Measurements from ENCODE around the gene ATP8B2.

- TF ChIP-seq POLR2A (IDR thresholded peaks at IDR 0.05) (no peak), CTCF (IDR thresholded peaks at IDR 0.05 in 4 of 5, conservative IDR thresholded peaks at IDR 0.05 in 1 of 5) (no peak)
Measured at GRCh38 chr1:154386643-154387352, 61.5 kb downstream of the ATP8B2 start.

Data from gastrocnemius medialis (tissue), 4 donors.